Suppressor macrophage treated with lipopolysaccharide for 1 hour (primary cell): ENCODE results near the gene EPB41L4A.
"Not testable (repeated sequence)": the region's sequence is repeated elsewhere in the genome, so short reads cannot be mapped to it uniquely, and the experiment has no call there.

Experiments used
- DNase-seq, 3 donors: peaks; one replicate each; pipeline ENCODE4 v3.0.0-alpha.2; 2020 to 2022

Gene EPB41L4A, protein sequence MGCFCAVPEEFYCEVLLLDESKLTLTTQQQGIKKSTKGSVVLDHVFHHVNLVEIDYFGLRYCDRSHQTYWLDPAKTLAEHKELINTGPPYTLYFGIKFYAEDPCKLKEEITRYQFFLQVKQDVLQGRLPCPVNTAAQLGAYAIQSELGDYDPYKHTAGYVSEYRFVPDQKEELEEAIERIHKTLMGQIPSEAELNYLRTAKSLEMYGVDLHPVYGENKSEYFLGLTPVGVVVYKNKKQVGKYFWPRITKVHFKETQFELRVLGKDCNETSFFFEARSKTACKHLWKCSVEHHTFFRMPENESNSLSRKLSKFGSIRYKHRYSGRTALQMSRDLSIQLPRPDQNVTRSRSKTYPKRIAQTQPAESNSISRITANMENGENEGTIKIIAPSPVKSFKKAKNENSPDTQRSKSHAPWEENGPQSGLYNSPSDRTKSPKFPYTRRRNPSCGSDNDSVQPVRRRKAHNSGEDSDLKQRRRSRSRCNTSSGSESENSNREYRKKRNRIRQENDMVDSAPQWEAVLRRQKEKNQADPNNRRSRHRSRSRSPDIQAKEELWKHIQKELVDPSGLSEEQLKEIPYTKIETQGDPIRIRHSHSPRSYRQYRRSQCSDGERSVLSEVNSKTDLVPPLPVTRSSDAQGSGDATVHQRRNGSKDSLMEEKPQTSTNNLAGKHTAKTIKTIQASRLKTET

GRCh38 chr5:112419164-112419985 lies at the start of gene EPB41L4A:
Gene EPB41L4A (minus strand): TSS chr5:112419277. CDS start chr5:112419039, 238 bp downstream.
- DNase-seq: peak; percentile 22 to 57 (median 32)

DNA sequence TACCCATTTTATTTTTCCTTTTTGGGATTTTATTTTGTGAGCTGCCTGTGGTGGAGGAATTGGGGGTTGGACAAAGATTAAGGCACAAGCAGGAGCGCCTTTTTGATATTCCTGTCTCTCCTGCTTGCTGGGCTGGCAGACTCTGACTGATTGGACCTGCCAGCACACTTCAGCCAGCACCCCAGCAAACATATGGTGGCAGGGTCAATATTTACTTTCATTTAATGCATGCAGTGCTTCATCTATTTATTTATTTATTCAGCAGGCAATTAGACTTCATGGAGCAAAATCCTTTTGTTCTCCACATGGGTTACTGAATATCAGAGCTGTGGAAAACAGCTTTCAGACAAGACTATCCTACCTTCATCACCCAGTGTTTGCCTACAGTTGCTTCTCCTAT lies 48.4 kb upstream of the EPB41L4A start:
- no peak for DNase-seq

GRCh38 chr5:112466261-112466660 lies 47.2 kb upstream of the EPB41L4A start:
- DNase-seq: not testable (repeated sequence)

- not testable (repeated sequence) for DNase-seq
These were observed 28.2 kb upstream of the EPB41L4A start for GRCh38 chr5:112447187-112447760.

GRCh38 chr5:112445626-112446350 lies 26.7 kb upstream of the EPB41L4A start:
- DNase-seq: no peak

GRCh38 chr5:112443932-112444331 lies 24.9 kb upstream of the EPB41L4A start:
- not testable (repeated sequence) for DNase-seq

DNA sequence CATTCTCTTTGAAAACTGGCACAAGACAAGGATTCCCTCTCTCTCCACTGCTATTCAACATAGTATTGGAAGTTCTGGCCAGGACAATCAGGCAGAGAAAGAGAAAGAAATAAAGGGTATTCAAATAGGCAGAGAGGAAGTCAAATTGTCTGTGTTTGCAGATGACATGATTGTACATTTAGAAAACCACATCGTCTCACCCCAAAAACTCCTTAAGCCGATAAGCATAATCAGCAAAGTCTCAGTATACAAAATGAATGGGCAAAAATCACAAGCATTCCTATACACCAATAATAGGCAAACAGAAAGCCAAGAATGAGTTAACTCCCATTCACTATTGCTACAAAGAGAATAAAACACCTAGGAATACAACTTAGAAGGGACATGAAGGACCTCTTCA lies 21.0 kb upstream of the EPB41L4A start:
- no peak for DNase-seq

DNA sequence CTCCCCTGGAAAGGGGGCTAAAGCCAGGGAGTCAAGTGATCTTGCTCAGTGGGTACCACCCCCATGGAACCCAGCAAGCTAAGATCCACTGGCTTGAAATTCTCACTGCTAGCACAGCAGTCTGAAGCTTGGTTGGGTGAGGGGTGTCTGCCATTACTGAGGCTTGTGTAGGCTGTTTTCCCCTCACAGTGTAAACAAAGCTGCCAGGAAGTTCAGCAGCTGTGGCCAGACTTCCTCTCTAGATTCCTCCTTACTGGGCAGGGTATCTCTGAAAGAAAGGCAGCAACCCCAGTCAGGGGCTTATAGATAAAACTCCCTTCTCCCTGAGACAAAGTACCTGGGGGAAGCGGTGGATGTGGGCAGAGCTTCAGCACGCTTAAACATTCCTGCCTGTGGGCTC lies 17.1 kb upstream of the EPB41L4A start:
- DNase-seq: no peak

DNA sequence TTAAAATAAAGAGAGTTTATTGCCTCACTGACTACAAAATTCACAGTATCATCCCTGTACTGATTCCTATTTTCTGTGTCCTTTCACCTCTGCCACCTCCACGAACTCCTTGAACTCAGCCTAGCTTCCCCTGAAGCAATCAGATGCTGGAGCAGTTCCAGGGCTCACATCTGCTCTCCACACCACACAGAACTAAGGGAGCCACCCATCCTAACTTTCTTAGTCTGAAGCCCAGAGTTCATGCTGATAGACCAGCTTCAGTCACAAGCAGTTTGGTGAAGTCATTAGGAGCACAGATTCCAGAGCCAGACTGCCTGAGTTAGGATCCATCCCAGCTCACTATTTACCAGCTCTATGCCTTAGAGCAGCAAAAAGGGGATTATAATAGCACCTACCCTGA lies 15.6 kb upstream of the EPB41L4A start:
- no peak for DNase-seq

GRCh38 chr5:112426202-112426601 lies 7.1 kb upstream of the EPB41L4A start:
- not testable (repeated sequence) for DNase-seq

GRCh38 chr5:112419986-112420864 lies 1.1 kb upstream of the EPB41L4A start:
- peak; percentile 50 to 71 (median 54) for DNase-seq

GRCh38 chr5:112418659-112419163 lies 366 bp downstream of the EPB41L4A start:
- no peak for DNase-seq

DNA sequence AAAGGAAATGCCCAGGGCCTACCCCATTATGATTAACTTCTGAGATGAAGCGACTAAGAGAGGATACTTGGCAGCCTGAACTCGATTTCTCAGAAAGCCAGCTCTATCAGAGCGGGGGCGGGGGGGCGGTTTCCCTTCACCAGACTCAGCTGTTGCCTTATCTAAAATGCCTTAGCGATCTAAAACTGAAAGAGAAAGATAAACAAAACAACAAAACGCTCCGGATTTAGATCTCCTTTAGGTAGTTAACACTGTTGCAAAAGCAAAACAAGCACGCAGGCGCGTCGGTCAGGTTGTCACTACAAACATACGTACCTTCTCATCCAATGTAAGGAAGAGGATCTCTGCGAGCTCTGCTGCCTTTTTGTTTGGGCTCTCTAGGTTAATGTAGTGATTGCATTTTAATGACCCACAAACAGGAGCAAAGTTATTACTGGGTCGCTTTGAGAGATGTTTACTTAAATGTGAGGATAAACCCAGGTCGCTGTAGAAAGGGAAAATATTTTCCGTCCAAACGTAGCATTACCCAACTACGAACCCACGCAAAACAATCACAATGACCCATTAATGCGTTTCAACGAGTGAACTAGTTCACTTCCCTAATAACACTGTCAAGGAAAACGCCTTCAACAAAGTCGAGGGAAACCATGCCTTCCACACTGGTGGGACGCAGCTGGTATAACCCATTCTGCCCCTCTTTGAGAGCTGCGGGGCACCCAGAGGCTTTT lies 982 bp downstream of the EPB41L4A start:
- peak; percentile 59 to 73 (median 66) for DNase-seq

DNA sequence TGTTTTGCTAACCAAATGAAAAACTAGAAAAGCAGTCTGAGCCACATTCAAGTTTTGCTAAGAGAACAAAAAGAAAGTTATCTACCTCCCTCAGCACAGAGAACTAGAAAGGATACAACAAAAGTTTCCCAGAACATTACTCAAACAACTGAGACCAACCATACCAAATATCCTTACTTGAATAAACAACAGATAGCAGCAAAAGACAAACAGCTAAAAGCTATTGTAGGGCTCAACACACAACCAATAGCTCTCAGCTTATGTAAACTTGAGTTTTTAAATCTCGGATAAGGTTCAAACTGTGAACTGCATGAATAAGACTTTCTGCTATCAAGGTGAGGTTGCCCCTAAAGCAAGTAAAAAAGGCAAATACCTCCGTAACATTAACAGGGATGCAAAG lies 3.5 kb downstream of the EPB41L4A start:
- no peak for DNase-seq

- no peak for DNase-seq
These were observed 5.5 kb downstream of the EPB41L4A start for GRCh38 chr5:112413611-112414010.

GRCh38 chr5:112412346-112412745 lies 6.7 kb downstream of the EPB41L4A start:
- DNase-seq: no peak

- DNase-seq: no peak
These were observed 7.2 kb downstream of the EPB41L4A start for GRCh38 chr5:112411903-112412302.

DNA sequence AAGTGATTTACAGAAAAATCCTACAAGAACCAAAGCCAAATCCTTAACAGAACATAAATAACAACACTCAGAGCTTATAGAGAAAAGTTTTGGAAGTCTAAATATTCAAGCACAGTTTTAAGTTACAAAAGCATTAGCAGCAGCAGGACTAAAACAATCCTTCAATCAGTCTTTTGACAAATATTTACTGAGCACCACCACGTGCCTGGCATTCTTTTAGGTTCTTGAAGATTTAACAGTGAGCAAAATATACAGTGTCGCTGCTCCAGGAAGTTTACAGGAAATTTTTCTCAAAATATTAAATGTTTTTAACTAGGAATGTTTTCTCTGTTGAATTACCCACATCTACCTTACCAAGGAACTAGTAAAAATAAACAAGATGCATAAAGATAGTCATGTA lies 11.4 kb downstream of the EPB41L4A start:
- DNase-seq: no peak

DNA sequence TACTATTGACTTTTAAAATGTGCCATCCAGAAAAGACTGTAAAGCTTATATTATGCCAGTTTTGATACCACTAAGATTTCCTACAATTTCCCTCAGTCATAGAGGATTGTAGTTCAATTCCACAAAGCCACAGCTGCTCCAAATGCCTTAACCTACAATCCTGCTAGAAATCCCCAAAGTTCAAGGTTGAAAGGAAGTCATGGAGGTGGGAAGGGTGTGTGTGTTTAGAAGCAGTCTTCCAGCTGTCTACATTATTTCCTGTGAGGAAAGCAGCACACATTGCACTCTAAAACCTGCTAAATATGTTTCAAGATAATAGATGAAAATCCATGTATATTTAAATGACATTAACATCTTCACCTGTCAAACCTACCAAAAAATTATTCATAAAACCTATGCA lies 11.8 kb downstream of the EPB41L4A start:
- DNase-seq: no peak

DNA sequence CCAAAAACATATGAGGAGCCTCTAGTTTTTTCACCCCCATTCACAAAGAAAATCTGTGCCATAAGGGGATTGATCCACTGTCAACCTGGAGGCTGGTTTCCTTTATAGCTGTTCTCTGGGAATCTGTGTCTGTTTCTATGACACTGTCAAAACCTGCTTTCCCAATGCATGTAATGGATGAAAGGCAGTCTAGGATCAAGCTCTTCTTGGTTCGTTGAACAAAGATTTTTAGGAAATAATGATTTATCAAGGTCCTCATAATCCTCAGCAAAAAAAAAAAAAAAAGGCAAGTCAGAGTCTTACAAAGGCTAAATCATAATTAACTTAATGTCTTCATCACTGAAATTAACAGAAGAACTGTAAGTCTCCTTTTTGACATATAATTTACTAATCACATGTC lies 16.0 kb downstream of the EPB41L4A start:
- no peak for DNase-seq
